H1 (cell line): Measurements from ENCODE around the gene CTDNEP1. TPM values are rescaled to one million over a fixed set of nuclear protein-coding genes. Genes with fewer than 3 reads are reported as not detected.
A peak's percentile ranks its signal among the peaks of the same experiment; 100 is the strongest.

ENCODE experiments used
- CTCF ChIA-PET: fragments of 300-600 bp; sonication (Branson Sonifier 250); formaldehyde crosslinking; loops from one replicate; lab custom pipeline; 2021; ENCODE audit not compliant: partially characterized antibody; lab: Charles Lee
- POLR2A ChIA-PET: fragments of 300-600 bp; sonication (Branson Sonifier 250); formaldehyde crosslinking; loops from one replicate; lab custom pipeline; 2021; ENCODE audit warnings: inconsistent platforms; ENCODE audit not compliant: partially characterized antibody; lab: Charles Lee
- DNase-seq, 2 experiments: peaks; one replicate each; pipeline versions ENCODE4 v3.0.0 to v3.0.0-alpha.2; 2010 to 2022; ENCODE audit warnings: low spot score in 2 of 2, low read depth in 1 of 2, mixed read lengths in 1 of 2
- FAIRE-seq: peaks from 2 replicates; lab custom pipeline; 2011; peaks lifted over from hg19 to GRCh38; lab: Jason Lieb, UNC
- H2AFZ ChIP-seq: 2 replicates; pipeline ENCODE4 v1.8.1; 2012; ENCODE audit warnings: low read length, inconsistent platforms
- H2AK5ac ChIP-seq: 2 replicates; pipeline ENCODE4 v1.6.1; 2013; ENCODE audit warnings: low read depth, low read length
- H2BK120ac ChIP-seq: replicated peaks from 2 replicates; pipeline ENCODE3; 2013; ENCODE audit warnings: low read depth, low read length, inconsistent platforms
- H2BK12ac ChIP-seq: 2 replicates; pipeline ENCODE4 v1.6.1; 2013; ENCODE audit warnings: low read depth, low read length
- H2BK15ac ChIP-seq: 2 replicates; pipeline ENCODE4 v1.6.1; 2013; ENCODE audit warnings: low read length
- H2BK20ac ChIP-seq: 2 replicates; pipeline ENCODE4 v1.6.1; 2013; ENCODE audit warnings: low read length
- H2BK5ac ChIP-seq: 2 replicates; pipeline ENCODE4 v1.6.1; 2013; ENCODE audit warnings: low read depth, low read length
- H3K14ac ChIP-seq: 2 replicates; pipeline ENCODE4 v1.6.1; 2013; ENCODE audit warnings: inconsistent platforms; ENCODE audit not compliant: insufficient read length
- H3K18ac ChIP-seq: 2 replicates; pipeline ENCODE4 v1.6.1; 2013; ENCODE audit warnings: low read length; ENCODE audit errors: extremely low read depth
- H3K23ac ChIP-seq: 2 replicates; pipeline ENCODE4 v1.6.1; 2013; ENCODE audit warnings: inconsistent platforms; ENCODE audit not compliant: insufficient read length
- H3K23me2 ChIP-seq: 2 replicates; pipeline ENCODE4 v1.6.1; 2013; ENCODE audit warnings: low read depth, low read length
- H3K27ac ChIP-seq: 2 replicates; pipeline ENCODE4 v1.6.1; 2011; ENCODE audit warnings: low read depth, low read length, inconsistent platforms
- H3K27me3 ChIP-seq, 4 experiments: replicated peaks in 1 of 4; 1 replicate in 1 of 4; 2 replicates in 3 of 4; pipeline versions ENCODE4 v1.6.1 to v1.8.1; 2011 to 2013; ENCODE audit warnings: low read length in 3 of 4, mild to moderate bottlenecking in 3 of 4, inconsistent platforms in 2 of 4, mixed read lengths in 2 of 4, moderate library complexity in 1 of 4; ENCODE audit not compliant: control insufficient read depth in 3 of 4, insufficient read depth in 3 of 4; ENCODE audit errors: extremely low read depth in 1 of 4
- H3K36me3 ChIP-seq, 4 experiments: 2 replicates each; pipeline versions ENCODE4 v1.6.1 to v1.8.1; 2011 to 2013; ENCODE audit warnings: mild to moderate bottlenecking in 4 of 4, low read length in 3 of 4, moderate library complexity in 2 of 4, control low read depth in 1 of 4, inconsistent platforms in 1 of 4; ENCODE audit not compliant: insufficient read depth in 4 of 4, control insufficient read depth in 2 of 4
- H3K4ac ChIP-seq: replicated peaks from 2 replicates; pipeline ENCODE3; 2013; ENCODE audit warnings: low read length, low read depth, mixed read lengths, inconsistent platforms; ENCODE audit not compliant: insufficient read length
- H3K4me1 ChIP-seq, 4 experiments: replicated peaks in 1 of 4; 1 replicate in 1 of 4; 2 replicates in 3 of 4; pipeline versions ENCODE4 v1.6.1 to v1.8.1; 2011 to 2013; ENCODE audit warnings: low read length in 3 of 4, inconsistent platforms in 2 of 4, mixed read lengths in 1 of 4; ENCODE audit not compliant: insufficient read depth in 4 of 4, control insufficient read depth in 3 of 4
- H3K4me2 ChIP-seq, 2 experiments: 2 replicates each; pipeline versions ENCODE4 v1.6.1 to v1.8.1; 2011 to 2013; ENCODE audit warnings: low read depth in 2 of 2, low read length in 2 of 2, control low read depth in 1 of 2, inconsistent platforms in 1 of 2, mild to moderate bottlenecking in 1 of 2; ENCODE audit not compliant: insufficient read depth in 1 of 2
- H3K4me3 ChIP-seq, 4 experiments: fragments of 200-600, 300-600 bp in 1 of 4; sonication (generic), shearing (Covaris generic), sonication (Bioruptor Twin) in 1 of 4; 2 replicates each; pipeline versions ENCODE4 v1.5.1 to v1.8.1; 2011 to 2016; ENCODE audit warnings: low read length in 4 of 4, low read depth in 3 of 4, control low read depth in 2 of 4, inconsistent platforms in 2 of 4, mild to moderate bottlenecking in 2 of 4, mixed read lengths in 1 of 4, moderate library complexity in 1 of 4; ENCODE audit not compliant: insufficient read depth in 2 of 4; ENCODE audit errors: extremely low read depth in 1 of 4
- H3K56ac ChIP-seq: replicated peaks from 2 replicates; pipeline ENCODE3; 2013; ENCODE audit warnings: low read depth, mild to moderate bottlenecking, mixed read lengths, low read length, inconsistent platforms; ENCODE audit not compliant: insufficient read length
- H3K79me1 ChIP-seq: 2 replicates; pipeline ENCODE4 v1.6.1; 2013; ENCODE audit warnings: low read depth, low read length, control low read depth
- H3K79me2 ChIP-seq, 2 experiments: 2 replicates each; pipeline versions ENCODE4 v1.6.1 to v1.8.1; 2012 to 2013; ENCODE audit warnings: low read length in 2 of 2, mild to moderate bottlenecking in 2 of 2, inconsistent platforms in 1 of 2; ENCODE audit not compliant: insufficient read depth in 2 of 2, control insufficient read depth in 1 of 2
- H3K9ac ChIP-seq, 4 experiments: replicated peaks in 1 of 4; 1 replicate in 1 of 4; 2 replicates in 3 of 4; pipeline versions ENCODE4 v1.6.1 to v1.8.1; 2011 to 2013; ENCODE audit warnings: low read depth in 3 of 4, low read length in 3 of 4, control low read depth in 2 of 4, mild to moderate bottlenecking in 2 of 4, moderate library complexity in 2 of 4, inconsistent platforms in 1 of 4; ENCODE audit errors: extremely low read depth in 1 of 4
- H3K9me3 ChIP-seq, 2 experiments: 2 replicates each; pipeline versions ENCODE4 v1.6.1 to v1.8.1; 2012 to 2013; ENCODE audit warnings: mild to moderate bottlenecking in 2 of 2, moderate library complexity in 2 of 2, control low read depth in 1 of 2, inconsistent platforms in 1 of 2, low read depth in 1 of 2, low read length in 1 of 2, mixed read lengths in 1 of 2; ENCODE audit not compliant: insufficient read depth in 2 of 2
- H4K20me1 ChIP-seq, 2 experiments: replicated peaks in 1 of 2; 2 replicates each; pipeline versions ENCODE3 to v1.8.1; 2011 to 2013; ENCODE audit warnings: inconsistent platforms in 2 of 2, low read length in 2 of 2, mild to moderate bottlenecking in 1 of 2; ENCODE audit not compliant: insufficient read depth in 2 of 2, control insufficient read depth in 1 of 2
- H4K5ac ChIP-seq: 2 replicates; pipeline ENCODE4 v1.6.1; 2013; ENCODE audit warnings: low read length, low read depth, mixed read lengths, inconsistent platforms; ENCODE audit not compliant: insufficient read length
- H4K8ac ChIP-seq: 2 replicates; pipeline ENCODE4 v1.8.0; 2013; ENCODE audit warnings: mild to moderate bottlenecking, moderate library complexity, low read length, inconsistent platforms; ENCODE audit not compliant: insufficient read depth; ENCODE audit errors: extremely low read depth
- H4K91ac ChIP-seq: replicated peaks from 2 replicates; pipeline ENCODE3; 2013; ENCODE audit warnings: low read length, mixed read lengths, inconsistent platforms; ENCODE audit not compliant: insufficient read length
- HDAC2 ChIP-seq, 2 experiments: fragments of 300-600 bp in 1 of 2; sonication (generic) in 1 of 2; IDR thresholded peaks; 2 replicates each; pipeline ENCODE4 v1.6.1; 2011 to 2012; ENCODE audit warnings: low read depth in 2 of 2, low read length in 2 of 2, mild to moderate bottlenecking in 2 of 2, moderate library complexity in 2 of 2, borderline replicate concordance in 1 of 2, inconsistent platforms in 1 of 2
- KDM5A ChIP-seq: fragments of 200-600 bp; IDR thresholded peaks from 2 replicates; pipeline ENCODE4 v1.7.1; 2012; ENCODE audit warnings: mild to moderate bottlenecking, low read length, inconsistent platforms, mixed read lengths
- NANOG ChIP-seq: IDR thresholded peaks from 2 replicates; pipeline ENCODE4 v1.6.1; 2011; ENCODE audit warnings: low read length, low read depth, mild to moderate bottlenecking, inconsistent platforms; ENCODE audit not compliant: insufficient read depth, poor library complexity, severe bottlenecking
- POLR2A ChIP-seq, 2 experiments: IDR thresholded peaks; 1 replicate in 1 of 2; 2 replicates in 1 of 2; pipeline ENCODE4 v1.6.1; 2011; ENCODE audit warnings: low read depth in 2 of 2, low read length in 2 of 2, mild to moderate bottlenecking in 2 of 2; ENCODE audit errors: control extremely low read depth in 1 of 2
- SIN3A ChIP-seq, 2 experiments: IDR thresholded peaks in 1 of 2; conservative IDR thresholded peaks in 1 of 2; 2 replicates each; pipeline ENCODE4 v1.6.1; 2011 to 2012; ENCODE audit warnings: low read length in 2 of 2, improper control_type of control experiment in 1 of 2, low read depth in 1 of 2, mild to moderate bottlenecking in 1 of 2
- SP1 ChIP-seq: IDR thresholded peaks from 2 replicates; pipeline ENCODE4 v1.6.1; 2011; ENCODE audit warnings: low read depth, low read length
- ZNF274 ChIP-seq: IDR thresholded peaks from 2 replicates; pipeline ENCODE4 v1.7.0; 2012; ENCODE audit warnings: low read length, borderline replicate concordance; ENCODE audit errors: extremely low read depth
- WGBS, 2 experiments: shearing (Covaris generic) in 1 of 2; methylation state at CpG; one replicate each; pipeline versions ENCODE4 v1.1.6 to v1.1.7; 2013 to 2015; ENCODE audit warnings: low lambda C conversion rate in 2 of 2, mixed read lengths in 2 of 2, inconsistent platforms in 1 of 2, low coverage in 1 of 2, missing lambda C conversion rate in 1 of 2; ENCODE audit not compliant: insufficient replicate concordance in 2 of 2, insufficient coverage in 1 of 2, insufficient read length in 1 of 2; ENCODE audit errors: extremely low coverage in 1 of 2, missing lambda C conversion rate in 1 of 2; 5-methylcytosine and 5-hydroxymethylcytosine counted together
- long read RNA-seq, 2 experiments: library from RNA in 1 of 2; library from capped mRNA in 1 of 2; stranded (forward); transcript quantifications; one replicate each; pipeline ENCODE4 v2.0.0, GENCODE V29; 2021; ENCODE audit warnings: inconsistent platforms in 1 of 2
- polyA minus RNA-seq, 3 experiments: library from RNA; depleted of rRNA, polyadenylated mRNA; stranded (reverse); fragments of >200 nt; gene quantifications; 1 replicate in 2 of 3; 2 replicates in 1 of 3; pipeline ENCODE4 v1.2.3, GENCODE V29; 2011
- polyA plus RNA-seq, 7 experiments: library from polyadenylated mRNA; depleted of rRNA in 3 of 7; stranded (reverse) in 5 of 7; unstranded in 2 of 7; fragments of >200 nt in 5 of 7; fragments of 200-250 nt in 2 of 7; gene quantifications; 1 replicate in 5 of 7; 2 replicates in 1 of 7; 4 replicates in 1 of 7; pipeline versions ENCODE4 v1.2.1 to v1.2.3, GENCODE V29; 2011 to 2013; ENCODE audit warnings: missing spikeins in 2 of 7, mixed read lengths in 2 of 7
- total RNA-seq: library from RNA; stranded (reverse); fragmentation: NEBNext Ultra II Directional; extraction: Animal tissue kit (Norgen Biotek cat#: 25700); gene quantifications from 2 replicates; pipeline ENCODE4 v1.2.1, GENCODE V29; 2021
- TF ChIP-seq, protein P1 (sequence below): IDR thresholded peaks from 2 replicates; pipeline ENCODE4 v1.6.1; 2012; ENCODE audit warnings: inconsistent platforms

The CTDNEP1 gene
- total RNA-seq (120 and 123 TPM in 2 replicates), polyA plus RNA-seq (2011; rRNA removed) (106 and 114 TPM in 2 replicates), polyA minus RNA-seq (2011; rRNA and poly(A)+ RNA removed) (123 and 147 TPM in 2 replicates)
- 88.4 TPM for polyA plus RNA-seq (2011; cell fraction: cytosol; rRNA removed)
- polyA plus RNA-seq (2011; cell fraction: nucleus; rRNA removed) = 152 TPM
- 123 to 148 TPM (median 139 TPM) in 4 replicates for polyA plus RNA-seq (2012, experiment 1 of 2)
- polyA plus RNA-seq (2012, experiment 2 of 2) = 151 TPM
- polyA plus RNA-seq (2013, experiment 1 of 2) = 94.4 TPM
- polyA plus RNA-seq (2013, experiment 2 of 2) = 102 TPM
- 79.0 TPM for polyA minus RNA-seq (2011; cell fraction: cytosol; rRNA and poly(A)+ RNA removed)
- polyA minus RNA-seq (2011; cell fraction: nucleus; rRNA and poly(A)+ RNA removed) = 82.6 TPM
- long read RNA-seq, experiment 1, transcript CTDNEP1-210 (8 exons, 1,708 nt) = major isoform, 82 of 133 reads
- long read RNA-seq, experiment 1, partial matches to known transcripts = 12 of 133 reads
- long read RNA-seq, experiment 1, other reads (novel, unspliced or antisense) = 35 of 133 reads
- long read RNA-seq, experiment 2, partial matches to known transcripts = 26 of 27 reads
- long read RNA-seq, experiment 2, other reads (novel, unspliced or antisense) = 0 of 27 reads

DNA sequence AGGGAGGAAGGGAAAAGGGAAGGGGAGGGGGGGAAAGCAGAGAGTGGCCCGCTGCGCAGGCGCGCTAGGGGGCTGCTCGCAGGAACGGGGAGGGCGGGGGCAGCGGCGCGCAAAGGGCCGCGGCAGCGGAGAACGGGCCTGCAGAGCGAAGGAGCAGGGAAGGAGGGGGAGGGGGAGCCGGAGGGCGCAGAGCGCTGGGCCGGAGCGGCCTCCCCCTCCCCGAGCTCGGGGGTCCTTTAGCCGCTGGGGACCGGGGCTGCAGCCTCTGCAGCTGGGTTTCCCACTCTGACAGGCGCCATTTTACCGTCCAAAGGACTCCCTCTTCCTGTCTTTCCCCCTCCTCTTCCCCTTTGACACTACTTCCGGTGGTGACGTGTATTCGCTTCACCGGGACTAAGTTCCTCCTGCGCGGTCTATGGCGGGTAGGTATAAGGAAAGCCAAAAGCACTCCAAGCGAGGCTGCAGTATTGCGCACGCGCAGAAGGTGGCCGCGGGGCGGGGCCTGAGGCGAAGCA, at the start of gene CTDNEP1:
CTDNEP1 (minus strand) TSS at position 74 of the 515 bp plus-strand sequence. CDS start 438 bp downstream, outside the sequence.
- Histone ChIP-seq H3K4me1 (peaks cover 3 to 11% (median 4%) of the 10 kb centered on the region in 4 experiments), H2AK5ac (no peak within 1 kb of the TSS), H3K9ac (peak within 1 kb of the TSS; percentile 87 to 91 (median 90)), H2BK15ac (no peak within 1 kb of the TSS), H4K91ac (peak within 1 kb of the TSS; percentile 70), H3K9me3 (no peaks in the 10 kb centered on the region), H3K27me3 (no peaks in the 10 kb centered on the region), H3K4me3 (peak within 1 kb of the TSS; percentile 58 to 84 (median 79)), H4K5ac (peak within 1 kb of the TSS; percentile 92), H2BK20ac (no peak within 1 kb of the TSS), H2BK12ac (peak within 1 kb of the TSS; percentile 86), H2BK5ac (peak within 1 kb of the TSS; percentile 89), H3K4ac (peak within 1 kb of the TSS; percentile 88), H4K8ac (peak within 1 kb of the TSS; percentile 99), H3K23me2 (peaks cover 7% of the 10 kb centered on the region), H3K79me1 (peaks cover 16% of the 10 kb centered on the region), H3K56ac (peak within 1 kb of the TSS; percentile 73), H2BK120ac (no peak within 1 kb of the TSS), H3K18ac (peak within 1 kb of the TSS; percentile 97), H3K36me3 (peaks cover 3 to 16% (median 10%) of the 10 kb centered on the region in 4 experiments; a peak in 7 of 8 replicates), H2AFZ (peak within 1 kb of the TSS; percentile 93; the same call in 1 of the 2 replicates), H3K27ac (peak within 1 kb of the TSS; percentile 97), H3K14ac (no peak within 1 kb of the TSS), H4K20me1 (peaks cover 4 to 11% of the 10 kb centered on the region in 2 experiments), H3K79me2 (peaks cover 23 to 54% of the 10 kb centered on the region in 2 experiments), H3K4me2 (peak within 1 kb of the TSS; percentile 89 to 99), H3K23ac (no peak within 1 kb of the TSS)
- peak; percentile 82 for FAIRE-seq
- DNase-seq = peak; percentile 96 to 99
- ChIA-PET CTCF (interaction anchor here (1.1 kb wide), 1 partner anchor 11 kb away, joined by 3 read pairs; the partner anchor contains the start of gene CLDN7), POLR2A (interaction anchor here (0.7 to 8.3 kb wide), 15 partner anchors 9 to 323 kb away, joined by 3 to 121 read pairs (median 6); partner anchors contain the start of genes ACADVL, CLDN7, DLG4 and DVL2)
- WGBS, 2 experiments = 1% methylated on average over 15 of the region's 41 CpGs; no CpG with 5 or more reads in 1 of the 2 experiments
- TF ChIP-seq, protein P1, sequence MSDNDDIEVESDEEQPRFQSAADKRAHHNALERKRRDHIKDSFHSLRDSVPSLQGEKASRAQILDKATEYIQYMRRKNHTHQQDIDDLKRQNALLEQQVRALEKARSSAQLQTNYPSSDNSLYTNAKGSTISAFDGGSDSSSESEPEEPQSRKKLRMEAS = peak; percentile 22; the same call in 1 of the 2 replicates
- peak in 1 of 2 experiments; percentile 56; a peak in 2 of 3 replicates for TF ChIP-seq POLR2A (IDR thresholded peaks at IDR 0.05; ENCODE audit: control extremely low read depth in 1 of 2, low read depth in 2 of 2, low read length in 2 of 2)
- TF ChIP-seq ZNF274 = no peak
- peak; percentile 95 for TF ChIP-seq KDM5A
- peak in 1 of 2 experiments; percentile 38; a peak in 1 of 4 replicates for TF ChIP-seq HDAC2 (IDR thresholded peaks at IDR 0.05; ENCODE audit: borderline replicate concordance in 1 of 2, low read depth in 2 of 2, low read length in 2 of 2)
- TF ChIP-seq SIN3A (conservative IDR thresholded peaks at IDR 0.05 in 1 of 2, IDR thresholded peaks at IDR 0.05 in 1 of 2; ENCODE audit: low read depth in 1 of 2, low read length in 2 of 2) = 0 out of 4 replicates have a peak, but pooled peaks of 1 of the 2 experiments have one; percentile 44
- peak; percentile 23; the same call in 1 of the 2 replicates for TF ChIP-seq SP1
- no peak for TF ChIP-seq NANOG
